Type B pancreatic cell (in vitro differentiated cells): ENCODE measurements around the gene HOXD4. TPM values are rescaled to one million over a fixed set of nuclear protein-coding genes. Genes with fewer than 3 reads are reported as not detected.

ENCODE experiments used
- DNase-seq: peaks from one replicate; pipeline ENCODE4 v3.0.0; 2021; ENCODE audit warnings: mixed read lengths; ENCODE audit not compliant: unreplicated experiment; ENCODE audit errors: extremely low spot score
- H3K27ac Mint-ChIP-seq: 2 replicates; pipeline ENCODE4 v1.8.0; 2021; ENCODE audit warnings: mild to moderate bottlenecking, mixed read lengths
- H3K27me3 Mint-ChIP-seq: 2 replicates; pipeline ENCODE4 v1.8.0; 2021; ENCODE audit warnings: mixed read lengths
- H3K36me3 Mint-ChIP-seq: 2 replicates; pipeline ENCODE4 v1.8.0; 2021; ENCODE audit warnings: mixed read lengths
- H3K4me1 Mint-ChIP-seq: one replicate; pipeline ENCODE4 v1.8.0; 2021; ENCODE audit warnings: mixed read lengths; ENCODE audit not compliant: unreplicated experiment
- H3K4me3 Mint-ChIP-seq: 2 replicates; pipeline ENCODE4 v1.8.0; 2021; ENCODE audit warnings: mild to moderate bottlenecking, mixed read lengths
- H3K9me3 Mint-ChIP-seq: 2 replicates; pipeline ENCODE4 v1.8.0; 2021; ENCODE audit warnings: mixed read lengths
- microRNA-seq: library from miRNA; unstranded; fragments of <30 nt; microRNA quantifications from one replicate; pipeline ENCODE4, GENCODE V29; 2020
- total RNA-seq: library from RNA; stranded (reverse); gene quantifications from 2 replicates; pipeline ENCODE4 v1.2.1, GENCODE V29; 2021; ENCODE audit warnings: low replicate concordance
- TF ChIP-seq, protein P1 (sequence below): fragments of 200-600 bp; sonication (generic); conservative IDR thresholded peaks from 2 replicates; pipeline ENCODE4 v1.5.0; 2021; ENCODE audit warnings: antibody characterized with exemption, mild to moderate bottlenecking

The HOXD4 gene
- total RNA-seq, 1 donor from 2014 or later: 37.0 TPM

DNA sequence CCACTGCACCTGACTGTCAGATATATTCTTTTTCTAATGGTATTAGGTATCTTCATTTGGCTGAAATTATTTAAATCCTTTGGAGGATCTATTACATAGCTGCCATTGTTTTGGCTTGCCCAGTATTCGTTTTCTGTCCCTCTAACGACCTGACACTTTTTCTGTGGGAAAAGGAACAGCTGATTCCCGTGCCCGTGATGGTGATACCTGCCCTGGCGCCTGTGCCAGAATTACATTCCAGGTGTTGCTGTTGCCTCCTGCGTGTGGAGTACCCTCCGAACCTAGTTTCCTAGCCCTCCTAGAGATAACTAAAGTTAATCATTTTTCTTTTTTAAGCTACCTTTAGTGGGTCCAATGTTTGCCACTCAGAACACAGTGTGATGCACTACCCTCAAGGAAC lies 51.1 kb downstream of the HOXD4 start:
- H3K27me3 Mint-ChIP-seq: peaks cover 39% of the 10 kb centered on the region

More for the DNA sequence above, 51.1 kb downstream of the HOXD4 start:
- no peak overlapping the region for H3K27ac Mint-ChIP-seq
- H3K36me3 Mint-ChIP-seq: no peaks in the 10 kb centered on the region
- no peaks in the 10 kb centered on the region for H3K9me3 Mint-ChIP-seq
- H3K4me1 Mint-ChIP-seq: no peaks in the 10 kb centered on the region
- TF ChIP-seq, protein P1, sequence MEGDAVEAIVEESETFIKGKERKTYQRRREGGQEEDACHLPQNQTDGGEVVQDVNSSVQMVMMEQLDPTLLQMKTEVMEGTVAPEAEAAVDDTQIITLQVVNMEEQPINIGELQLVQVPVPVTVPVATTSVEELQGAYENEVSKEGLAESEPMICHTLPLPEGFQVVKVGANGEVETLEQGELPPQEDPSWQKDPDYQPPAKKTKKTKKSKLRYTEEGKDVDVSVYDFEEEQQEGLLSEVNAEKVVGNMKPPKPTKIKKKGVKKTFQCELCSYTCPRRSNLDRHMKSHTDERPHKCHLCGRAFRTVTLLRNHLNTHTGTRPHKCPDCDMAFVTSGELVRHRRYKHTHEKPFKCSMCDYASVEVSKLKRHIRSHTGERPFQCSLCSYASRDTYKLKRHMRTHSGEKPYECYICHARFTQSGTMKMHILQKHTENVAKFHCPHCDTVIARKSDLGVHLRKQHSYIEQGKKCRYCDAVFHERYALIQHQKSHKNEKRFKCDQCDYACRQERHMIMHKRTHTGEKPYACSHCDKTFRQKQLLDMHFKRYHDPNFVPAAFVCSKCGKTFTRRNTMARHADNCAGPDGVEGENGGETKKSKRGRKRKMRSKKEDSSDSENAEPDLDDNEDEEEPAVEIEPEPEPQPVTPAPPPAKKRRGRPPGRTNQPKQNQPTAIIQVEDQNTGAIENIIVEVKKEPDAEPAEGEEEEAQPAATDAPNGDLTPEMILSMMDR: no peak
- no peak for DNase-seq
- H3K4me3 Mint-ChIP-seq: no peak overlapping the region

Small RNA genes within 50 kb of the gene (microRNA-seq; reads per million reads assigned to microRNA genes)
- gene MIR10B: 144 reads per million, percentile 66 among the genes with 10 or more reads in this experiment

Other genes with a start within 250 kb of the HOXD4 start
- gene LNPK, start 149.3 kb upstream of the HOXD4 start, total RNA-seq: 26.4 and 33.7 TPM in 2 replicates
- gene EVX2, start 67.6 kb upstream of the HOXD4 start, total RNA-seq: 0.10 TPM in 1 of 2 replicates, not detected in the other
- gene HOXD13, start 58.8 kb upstream of the HOXD4 start, total RNA-seq: 0.31 and 0.43 TPM in 2 replicates
- gene HOXD12, start 51.8 kb upstream of the HOXD4 start, total RNA-seq: not detected in 2 replicates
- 0.21 and 1.1 TPM in 2 replicates for gene HOXD11, start 44.3 kb upstream of the HOXD4 start, total RNA-seq
- 0.19 and 0.56 TPM in 2 replicates for gene HOXD10, start 34.8 kb upstream of the HOXD4 start, total RNA-seq
- gene HOXD9, start 28.8 kb upstream of the HOXD4 start, total RNA-seq: 0.19 and 1.5 TPM in 2 replicates
- 2.8 TPM in 1 of 2 replicates, not detected in the other for gene HOXD8, start 21.8 kb upstream of the HOXD4 start, total RNA-seq
- gene HOXD3, start 5.8 kb downstream of the HOXD4 start, total RNA-seq: 25.4 TPM in 1 of 2 replicates, not detected in the other
- gene HOXD1, start 37.1 kb downstream of the HOXD4 start, total RNA-seq: 7.7 TPM in 1 of 2 replicates, not detected in the other
- 30.2 TPM in 2 replicates for gene MTX2, start 117.9 kb downstream of the HOXD4 start, total RNA-seq